GM12891 (cell line): ENCODE measurements around the gene LMNTD1.
"Not testable (repeated sequence)": the region's sequence is repeated elsewhere in the genome, so short reads cannot be mapped to it uniquely, and the experiment has no call there.

ENCODE experiments used
- DNase-seq: peaks from one replicate; pipeline ENCODE4 v3.0.0; 2011; ENCODE audit warnings: low spot score; ENCODE audit not compliant: insufficient read length
- FAIRE-seq: peaks from 2 replicates; lab custom pipeline; 2011; peaks lifted over from hg19 to GRCh38; lab: Jason Lieb, UNC
- PAX5 ChIP-seq: IDR thresholded peaks from 2 replicates; pipeline ENCODE4 v1.6.1; 2011; ENCODE audit warnings: low read length, moderate library complexity, mild to moderate bottlenecking; ENCODE audit not compliant: insufficient read depth, severe bottlenecking
- POLR2A ChIP-seq: IDR thresholded peaks from 2 replicates; pipeline ENCODE4 v1.6.1; 2011; ENCODE audit warnings: low read depth, low read length, control low read depth
- POLR2AphosphoS5 ChIP-seq: IDR thresholded peaks from 2 replicates; pipeline ENCODE4 v1.6.1; 2011; ENCODE audit warnings: low read depth, low read length, control low read depth
- POU2F2 ChIP-seq: IDR thresholded peaks from 2 replicates; pipeline ENCODE4 v1.6.1; 2011; ENCODE audit warnings: low read depth, mild to moderate bottlenecking, control low read depth, low read length, moderate library complexity
- SPI1 ChIP-seq: IDR thresholded peaks from 2 replicates; pipeline ENCODE4 v1.6.1; 2011; ENCODE audit warnings: low read depth, low read length, control low read depth
- TAF1 ChIP-seq: IDR thresholded peaks from 2 replicates; pipeline ENCODE4 v1.6.1; 2011; ENCODE audit warnings: low read depth, low read length, control low read depth

Gene LMNTD1

DNA sequence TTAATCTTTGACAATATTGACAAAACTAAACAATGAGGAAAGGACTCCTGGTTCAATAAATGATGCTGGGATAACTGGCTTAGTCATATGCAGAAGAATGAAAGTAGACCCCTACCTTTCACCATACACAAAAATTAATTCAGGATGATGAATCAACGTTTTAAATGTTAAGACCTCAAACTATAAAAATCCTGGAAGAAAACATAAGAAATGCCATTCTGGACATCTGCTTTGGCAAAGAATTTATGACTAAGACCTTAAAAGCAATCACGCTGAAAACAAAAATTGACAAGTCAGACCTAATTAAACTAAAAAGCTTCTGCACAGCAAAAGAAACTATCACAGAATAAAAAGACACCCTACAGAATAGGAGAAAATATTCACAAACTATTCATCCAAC is 97.4 kb downstream of the LMNTD1 start:
- no peak for FAIRE-seq

GRCh38 chr12:25449007-25449406 is 104.1 kb downstream of the LMNTD1 start:
- DNase-seq (no peak), FAIRE-seq (no peak)
- no peak for TF ChIP-seq POU2F2
- no peak for TF ChIP-seq SPI1
- TF ChIP-seq POLR2A: no peak
- no peak for TF ChIP-seq POLR2AphosphoS5
- TF ChIP-seq PAX5: no peak
- no peak for TF ChIP-seq TAF1

More for the DNA sequence above, 97.4 kb downstream of the LMNTD1 start:
- DNase-seq: no peak
- TF ChIP-seq POLR2AphosphoS5 (no peak), POU2F2 (no peak)

GRCh38 chr12:25447046-25447445 is 106.0 kb downstream of the LMNTD1 start:
- DNase-seq (no peak), FAIRE-seq (no peak)
- TF ChIP-seq TAF1 (no peak), POLR2A (no peak)

- no peak for TF ChIP-seq POLR2A
- no peak for TF ChIP-seq POLR2AphosphoS5
- no peak for TF ChIP-seq SPI1
- TF ChIP-seq PAX5: no peak
- TF ChIP-seq POU2F2: no peak
- TF ChIP-seq TAF1: no peak
- FAIRE-seq: no peak
- DNase-seq: no peak
Observed at GRCh38 chr12:25438638-25439037, 114.4 kb downstream of the LMNTD1 start.

GRCh38 chr12:25436206-25437030 is 116.7 kb downstream of the LMNTD1 start:
- TF ChIP-seq PAX5 (no peak), POU2F2 (no peak), SPI1 (no peak), TAF1 (no peak), POLR2A (no peak), POLR2AphosphoS5 (no peak)
- DNase-seq (no peak), FAIRE-seq (peak; percentile 74)

DNA sequence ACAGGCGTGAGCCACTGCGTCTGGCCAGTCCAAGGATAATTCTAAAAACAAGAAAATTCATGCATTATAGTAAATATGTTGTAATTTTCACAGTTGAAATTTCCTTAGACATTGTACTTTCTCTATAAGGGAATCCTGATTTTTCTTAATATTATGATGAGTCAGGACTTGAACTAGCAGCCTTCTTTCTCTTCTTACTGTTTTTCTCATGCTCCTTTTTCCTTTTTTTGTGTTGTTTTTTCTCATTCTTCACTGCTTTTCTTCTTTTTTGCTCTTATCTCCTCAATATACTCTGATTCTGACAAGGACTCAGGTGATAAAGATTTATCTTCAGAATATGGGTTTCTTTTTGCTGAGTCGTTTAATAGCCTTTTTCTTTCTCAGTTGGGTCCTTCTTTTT is 117.7 kb downstream of the LMNTD1 start:
- TF ChIP-seq TAF1 (no peak), PAX5 (no peak), SPI1 (no peak), POU2F2 (no peak)
- DNase-seq: no peak
- FAIRE-seq: no peak

DNA sequence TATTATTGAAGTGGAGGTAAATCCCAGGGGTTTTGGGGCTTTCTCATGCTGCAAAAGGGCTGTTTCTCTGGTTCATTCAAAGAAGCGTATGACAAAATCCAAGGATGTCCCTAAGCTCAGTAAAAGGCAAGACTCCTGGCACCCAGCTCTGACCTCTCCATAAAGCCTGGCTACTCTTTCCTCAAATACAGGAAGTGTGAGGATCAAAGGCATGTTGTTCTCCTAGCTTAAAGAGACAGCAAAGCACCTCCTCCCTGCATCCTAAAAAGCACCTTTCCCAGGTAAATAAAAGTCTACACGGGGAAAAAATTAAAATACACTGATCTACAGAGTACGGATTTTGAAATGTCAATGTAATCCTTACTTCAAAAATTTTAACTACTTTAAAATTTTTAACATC is 118.6 kb downstream of the LMNTD1 start:
- DNase-seq (no peak), FAIRE-seq (no peak)
- TF ChIP-seq POU2F2 (no peak), SPI1 (no peak), TAF1 (no peak), POLR2AphosphoS5 (no peak), PAX5 (no peak), POLR2A (no peak)

DNA sequence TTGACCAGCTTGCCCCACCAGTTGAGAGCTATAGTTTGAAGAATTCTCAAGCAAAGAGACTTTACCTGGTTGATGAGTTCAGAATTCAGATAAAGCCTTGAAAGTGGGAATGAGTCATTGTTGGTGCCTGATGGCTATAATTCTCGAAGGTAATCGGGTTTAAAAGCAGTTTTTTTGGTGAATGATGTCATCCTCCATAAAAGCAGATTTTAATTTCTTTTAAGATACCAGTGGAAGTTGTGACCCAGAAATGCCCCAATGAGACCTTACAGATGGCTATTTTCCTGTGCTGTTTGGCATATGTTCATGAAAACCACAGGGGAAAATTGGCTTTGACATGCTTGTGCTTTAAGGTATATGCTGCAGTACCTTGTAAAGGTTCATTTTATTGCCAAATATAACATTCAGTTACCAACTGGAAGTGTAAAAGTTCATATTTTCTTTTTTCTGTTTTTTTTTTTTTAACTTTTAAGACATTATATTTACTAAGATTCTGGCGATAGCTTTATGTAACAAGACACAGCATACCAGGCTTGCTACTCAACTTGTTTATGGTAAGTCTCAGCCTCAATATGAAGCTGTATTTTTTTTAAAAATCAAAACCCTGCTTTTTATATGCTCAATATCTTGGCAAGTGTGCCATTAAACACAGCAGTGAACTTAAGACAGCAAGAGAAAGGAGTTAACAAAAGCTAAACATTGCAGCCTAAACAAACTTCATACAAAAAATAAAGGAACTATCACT is 119.3 kb downstream of the LMNTD1 start:
- TF ChIP-seq TAF1 (no peak), PAX5 (no peak), SPI1 (no peak), POU2F2 (no peak), POLR2A (no peak), POLR2AphosphoS5 (no peak)
- DNase-seq: no peak
- FAIRE-seq: no peak

DNA sequence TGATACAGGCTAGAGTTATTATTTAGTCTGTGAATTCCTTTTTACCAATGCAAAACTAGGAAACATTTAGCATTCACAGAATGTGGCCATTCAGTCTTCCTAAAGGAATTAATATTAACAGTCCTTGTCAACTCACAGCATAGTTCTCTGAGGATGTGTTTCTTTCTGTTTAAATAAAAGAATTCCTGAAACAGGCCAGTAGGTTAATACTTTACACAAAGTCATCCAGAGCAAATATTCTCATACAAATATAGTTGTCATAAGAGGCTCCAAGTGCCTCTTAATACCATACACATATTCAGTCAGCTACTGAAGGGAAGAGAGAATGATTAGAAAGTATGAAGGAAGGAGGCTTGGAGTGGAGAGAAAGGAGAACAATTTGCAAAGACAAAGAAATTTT is 120.1 kb downstream of the LMNTD1 start:
- FAIRE-seq (no peak), DNase-seq (no peak)
- TF ChIP-seq TAF1 (no peak), SPI1 (no peak), POLR2AphosphoS5 (no peak)

- FAIRE-seq (no peak), DNase-seq (no peak)
- TF ChIP-seq SPI1: no peak
- TF ChIP-seq PAX5: no peak
- TF ChIP-seq POLR2AphosphoS5: no peak
- TF ChIP-seq POLR2A: no peak
- TF ChIP-seq POU2F2: no peak
- no peak for TF ChIP-seq TAF1
Observed at GRCh38 chr12:25427337-25428249, 125.5 kb downstream of the LMNTD1 start.

- not testable (repeated sequence) for DNase-seq
Observed at GRCh38 chr12:25426821-25427220, 126.3 kb downstream of the LMNTD1 start.

More at GRCh38 chr12:25426821-25427220, 126.3 kb downstream of the LMNTD1 start:
- not testable (repeated sequence) for FAIRE-seq
